Astrocyte (in vitro differentiated cells and primary cell): Measurements from ENCODE around the gene TOMM6. TPM values are rescaled to one million over a fixed set of nuclear protein-coding genes. Genes with fewer than 3 reads are reported as not detected.

Source experiments
- DNase-seq: peaks from one replicate; pipeline ENCODE4 v3.0.0-alpha.2; 2010; ENCODE audit warnings: low read depth
- FAIRE-seq: peaks from 2 replicates; lab custom pipeline; 2011; peaks lifted over from hg19 to GRCh38; lab: Jason Lieb, UNC
- H2AFZ ChIP-seq: 2 replicates; pipeline ENCODE4 v1.6.0; 2012; ENCODE audit warnings: low read depth, low read length, inconsistent platforms
- H3K27ac ChIP-seq: 2 replicates; pipeline ENCODE4 v1.5.1; 2011; ENCODE audit warnings: low read depth, low read length, inconsistent platforms
- H3K27me3 ChIP-seq: 2 replicates; pipeline ENCODE4 v1.6.0; 2011; ENCODE audit warnings: low read length, inconsistent platforms; ENCODE audit not compliant: insufficient read depth
- H3K36me3 ChIP-seq: 2 replicates; pipeline ENCODE4 v1.5.1; 2011; ENCODE audit warnings: low read length, inconsistent platforms; ENCODE audit not compliant: insufficient read depth
- H3K4me1 ChIP-seq: 2 replicates; pipeline ENCODE4 v1.5.1; 2011; ENCODE audit warnings: low read length, inconsistent platforms; ENCODE audit not compliant: insufficient read depth
- H3K4me2 ChIP-seq: 2 replicates; pipeline ENCODE4 v1.6.0; 2012; ENCODE audit warnings: low read length, inconsistent platforms
- H3K4me3 ChIP-seq: 2 replicates; pipeline ENCODE4 v1.5.1; 2011; ENCODE audit warnings: low read depth, mild to moderate bottlenecking, low read length, inconsistent platforms; ENCODE audit not compliant: insufficient read depth
- H3K79me2 ChIP-seq: 2 replicates; pipeline ENCODE4 v1.6.0; 2012; ENCODE audit warnings: mild to moderate bottlenecking, low read length, inconsistent platforms; ENCODE audit not compliant: insufficient read depth
- H3K9ac ChIP-seq: 2 replicates; pipeline ENCODE4 v1.6.0; 2012; ENCODE audit warnings: mild to moderate bottlenecking, low read length, inconsistent platforms
- H3K9me3 ChIP-seq: 2 replicates; pipeline ENCODE4 v1.5.1; 2012; ENCODE audit warnings: low read depth, mild to moderate bottlenecking, low read length, inconsistent platforms; ENCODE audit not compliant: insufficient read depth
- H4K20me1 ChIP-seq: 2 replicates; pipeline ENCODE4 v1.6.0; 2012; ENCODE audit warnings: low read length, inconsistent platforms; ENCODE audit not compliant: insufficient read depth
- H3K27ac Mint-ChIP-seq: one replicate; pipeline ENCODE4 v1.8.0; 2021; ENCODE audit warnings: mild to moderate bottlenecking, mixed read lengths; ENCODE audit not compliant: unreplicated experiment
- H3K27me3 Mint-ChIP-seq: one replicate; pipeline ENCODE4 v1.8.0; 2021; ENCODE audit warnings: low read depth, mixed read lengths; ENCODE audit not compliant: unreplicated experiment
- H3K36me3 Mint-ChIP-seq: one replicate; pipeline ENCODE4 v1.8.0; 2021; ENCODE audit warnings: low read depth, mixed read lengths; ENCODE audit not compliant: unreplicated experiment
- H3K4me1 Mint-ChIP-seq: one replicate; pipeline ENCODE4 v1.8.0; 2021; ENCODE audit warnings: low read depth, mixed read lengths; ENCODE audit not compliant: unreplicated experiment
- H3K4me3 Mint-ChIP-seq: one replicate; pipeline ENCODE4 v1.8.0; 2021; ENCODE audit warnings: mild to moderate bottlenecking, moderate library complexity, mixed read lengths; ENCODE audit not compliant: unreplicated experiment
- H3K9me3 Mint-ChIP-seq: one replicate; pipeline ENCODE4 v1.8.0; 2021; ENCODE audit warnings: mild to moderate bottlenecking, mixed read lengths; ENCODE audit not compliant: unreplicated experiment
- EZH2 ChIP-seq: IDR thresholded peaks from 2 replicates; pipeline ENCODE4 v1.6.1; 2012; ENCODE audit warnings: mild to moderate bottlenecking, low read length, inconsistent platforms; ENCODE audit not compliant: insufficient read depth
- total RNA-seq: library from RNA; stranded (reverse); gene quantifications from 2 replicates; pipeline ENCODE4 v1.2.1, GENCODE V29; 2021
- TF ChIP-seq, protein P1 (sequence below): IDR thresholded peaks from 2 replicates; pipeline ENCODE4 v1.5.1; 2011; ENCODE audit warnings: low read depth, mild to moderate bottlenecking, inconsistent platforms, low read length, moderate library complexity; ENCODE audit not compliant: insufficient read depth

Gene TOMM6
- total RNA-seq, 1 donor from 2014 or later = 159 TPM

DNA sequence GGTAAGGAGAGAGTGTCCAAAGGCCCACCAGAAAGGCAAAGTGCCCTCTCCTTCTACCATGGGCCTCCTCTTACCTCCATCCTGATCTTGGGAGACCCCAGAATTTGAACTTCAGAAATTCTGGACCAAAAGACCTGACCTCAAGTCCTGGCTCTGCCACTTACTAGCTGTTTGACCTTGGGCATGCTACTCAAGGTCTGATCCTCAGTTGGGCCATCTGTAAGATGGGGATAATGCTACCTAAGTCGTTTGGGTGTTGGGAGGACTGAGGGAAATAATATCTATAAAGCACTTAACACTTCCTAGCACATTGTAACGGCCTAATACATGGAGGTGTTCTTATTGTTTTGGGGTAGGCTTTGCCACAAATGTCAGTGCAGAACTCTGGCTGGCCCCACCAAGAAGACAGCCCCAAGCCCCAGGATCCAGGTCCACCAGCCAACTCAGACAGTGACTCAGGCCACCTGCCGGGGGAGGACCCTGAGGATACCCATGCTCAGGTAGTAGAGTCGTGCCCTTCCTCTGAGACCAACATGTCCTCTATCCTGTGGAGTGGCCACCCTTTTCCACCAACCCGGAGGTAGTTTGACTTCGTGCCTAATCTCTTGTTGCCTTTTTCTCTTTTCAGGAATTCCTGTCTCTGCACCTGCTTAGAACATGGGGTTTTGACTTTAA, 4.3 kb upstream of the TOMM6 start:
- peaks cover 7% of the 10 kb centered on the region for H3K79me2 ChIP-seq
- H3K9me3 ChIP-seq = no peaks in the 10 kb centered on the region
- DNase-seq = no peak
- Mint-ChIP-seq H3K27me3 (no peaks in the 10 kb centered on the region), H3K27ac (no peak overlapping the region), H3K4me1 (peaks cover 7% of the 10 kb centered on the region), H3K36me3 (peaks cover 1% of the 10 kb centered on the region), H3K4me3 (no peak overlapping the region), H3K9me3 (no peaks in the 10 kb centered on the region)
- no peaks in the 10 kb centered on the region for H3K36me3 ChIP-seq
- H3K4me2 ChIP-seq = no peak overlapping the region
- no peak for TF ChIP-seq EZH2
- TF ChIP-seq, protein P1, sequence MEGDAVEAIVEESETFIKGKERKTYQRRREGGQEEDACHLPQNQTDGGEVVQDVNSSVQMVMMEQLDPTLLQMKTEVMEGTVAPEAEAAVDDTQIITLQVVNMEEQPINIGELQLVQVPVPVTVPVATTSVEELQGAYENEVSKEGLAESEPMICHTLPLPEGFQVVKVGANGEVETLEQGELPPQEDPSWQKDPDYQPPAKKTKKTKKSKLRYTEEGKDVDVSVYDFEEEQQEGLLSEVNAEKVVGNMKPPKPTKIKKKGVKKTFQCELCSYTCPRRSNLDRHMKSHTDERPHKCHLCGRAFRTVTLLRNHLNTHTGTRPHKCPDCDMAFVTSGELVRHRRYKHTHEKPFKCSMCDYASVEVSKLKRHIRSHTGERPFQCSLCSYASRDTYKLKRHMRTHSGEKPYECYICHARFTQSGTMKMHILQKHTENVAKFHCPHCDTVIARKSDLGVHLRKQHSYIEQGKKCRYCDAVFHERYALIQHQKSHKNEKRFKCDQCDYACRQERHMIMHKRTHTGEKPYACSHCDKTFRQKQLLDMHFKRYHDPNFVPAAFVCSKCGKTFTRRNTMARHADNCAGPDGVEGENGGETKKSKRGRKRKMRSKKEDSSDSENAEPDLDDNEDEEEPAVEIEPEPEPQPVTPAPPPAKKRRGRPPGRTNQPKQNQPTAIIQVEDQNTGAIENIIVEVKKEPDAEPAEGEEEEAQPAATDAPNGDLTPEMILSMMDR = no peak
- H3K4me3 ChIP-seq = no peak overlapping the region
- H2AFZ ChIP-seq = no peak overlapping the region
- peaks cover 17% of the 10 kb centered on the region for H3K4me1 ChIP-seq
- FAIRE-seq = no peak
- H4K20me1 ChIP-seq = peaks cover 9% of the 10 kb centered on the region
- H3K27me3 ChIP-seq = no peaks in the 10 kb centered on the region
- H3K27ac ChIP-seq = no peak overlapping the region
- no peak overlapping the region for H3K9ac ChIP-seq

- Histone ChIP-seq H3K4me1 (peaks cover 12% of the 10 kb centered on the region), H3K79me2 (peaks cover 20% of the 10 kb centered on the region), H3K36me3 (peaks cover 7% of the 10 kb centered on the region), H3K27me3 (no peaks in the 10 kb centered on the region), H3K9ac (no peak overlapping the region), H3K9me3 (no peaks in the 10 kb centered on the region), H3K4me3 (no peak overlapping the region), H3K4me2 (no peak overlapping the region), H4K20me1 (peaks cover 16% of the 10 kb centered on the region), H2AFZ (no peak overlapping the region), H3K27ac (no peak overlapping the region)
- Mint-ChIP-seq H3K4me1 (peaks cover 15% of the 10 kb centered on the region), H3K27me3 (no peaks in the 10 kb centered on the region), H3K4me3 (peak overlapping the region; percentile 75), H3K27ac (no peak overlapping the region), H3K36me3 (peaks cover 4% of the 10 kb centered on the region), H3K9me3 (no peaks in the 10 kb centered on the region)
- no peak for DNase-seq
- no peak for FAIRE-seq
- TF ChIP-seq, protein P1 = no peak
- no peak for TF ChIP-seq EZH2
These were observed 2.8 kb upstream of the TOMM6 start for GRCh38 chr6:41784581-41785171.

DNA sequence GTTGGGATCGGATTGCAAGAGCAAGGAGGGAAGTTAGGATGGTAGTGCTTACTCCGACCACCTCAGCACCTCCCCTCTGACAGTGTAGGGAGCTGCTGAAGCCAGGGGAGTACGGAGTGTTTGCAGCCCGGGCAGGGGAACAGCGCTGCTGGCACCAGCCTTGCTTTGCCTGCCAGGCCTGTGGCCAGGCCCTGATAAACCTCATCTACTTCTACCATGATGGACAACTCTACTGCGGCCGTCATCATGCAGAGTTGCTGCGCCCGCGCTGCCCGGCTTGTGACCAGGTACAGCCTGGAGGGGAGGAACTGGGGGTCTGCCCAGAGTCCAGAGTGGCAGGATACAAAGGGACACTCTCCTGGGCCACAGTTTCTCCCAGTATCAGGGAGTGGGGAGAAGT, 2.2 kb upstream of the TOMM6 start:
- Histone ChIP-seq H4K20me1 (peaks cover 16% of the 10 kb centered on the region), H3K4me3 (no peak overlapping the region), H3K36me3 (peaks cover 10% of the 10 kb centered on the region), H3K9ac (no peak overlapping the region), H3K27me3 (no peaks in the 10 kb centered on the region), H3K4me1 (peaks cover 12% of the 10 kb centered on the region), H3K4me2 (peak overlapping the region; percentile 99), H2AFZ (no peak overlapping the region), H3K27ac (no peak overlapping the region), H3K9me3 (no peaks in the 10 kb centered on the region), H3K79me2 (peaks cover 20% of the 10 kb centered on the region)
- Mint-ChIP-seq H3K36me3 (peaks cover 4% of the 10 kb centered on the region), H3K27me3 (no peaks in the 10 kb centered on the region), H3K9me3 (no peaks in the 10 kb centered on the region), H3K4me3 (peak overlapping the region; percentile 75), H3K4me1 (peaks cover 20% of the 10 kb centered on the region), H3K27ac (no peak overlapping the region)
- FAIRE-seq (no peak), DNase-seq (no peak)
- no peak for TF ChIP-seq EZH2
- TF ChIP-seq, protein P1 = no peak
